ENCODE measurements around the gene ZNF662.

ZNF662 gene

GRCh38 chr3:42960282-42960681, 54.3 kb downstream of the ZNF662 start:
- no peaks in the 10 kb centered on the region for H3K9me3 ChIP-seq (replicated peaks in 1 of 11)
- no peak overlapping the region for H3K4me3 ChIP-seq
- no peaks in the 10 kb centered on the region for H3K36me3 ChIP-seq
- H4K20me1 ChIP-seq: no peaks in the 10 kb centered on the region
- no peak overlapping the region for H3K9ac ChIP-seq
- no peak overlapping the region for H3K4me2 ChIP-seq
- H3K4me1 ChIP-seq: 0 out of 20 replicates have a peak, but pooled peaks cover 0 to 6% (median 0%) of the 10 kb centered on the region in 10 experiments
- H3K27ac ChIP-seq: no peak overlapping the region
- H3K27me3 ChIP-seq: no peaks in the 10 kb centered on the region
- TF ChIP-seq Cebpa-rat (IDR thresholded peaks at IDR 0.05): no peak

- H3K4me3 ChIP-seq: no peak overlapping the region
- H3K4me1 ChIP-seq: 0 out of 20 replicates have a peak, but pooled peaks cover 0 to 6% (median 0%) of the 10 kb centered on the region in 10 experiments
- H3K27me3 ChIP-seq: no peaks in the 10 kb centered on the region
- TF ChIP-seq Cebpa-rat (IDR thresholded peaks at IDR 0.05): no peak
- no peak overlapping the region for H3K9ac ChIP-seq
- H3K4me2 ChIP-seq: no peak overlapping the region
- no peaks in the 10 kb centered on the region for H4K20me1 ChIP-seq
- no peaks in the 10 kb centered on the region for H3K36me3 ChIP-seq
- no peak overlapping the region for H3K27ac ChIP-seq
- no peaks in the 10 kb centered on the region for H3K9me3 ChIP-seq (replicated peaks in 1 of 11)
Measured at GRCh38 chr3:42960786-42961185, 54.8 kb downstream of the ZNF662 start.

DNA sequence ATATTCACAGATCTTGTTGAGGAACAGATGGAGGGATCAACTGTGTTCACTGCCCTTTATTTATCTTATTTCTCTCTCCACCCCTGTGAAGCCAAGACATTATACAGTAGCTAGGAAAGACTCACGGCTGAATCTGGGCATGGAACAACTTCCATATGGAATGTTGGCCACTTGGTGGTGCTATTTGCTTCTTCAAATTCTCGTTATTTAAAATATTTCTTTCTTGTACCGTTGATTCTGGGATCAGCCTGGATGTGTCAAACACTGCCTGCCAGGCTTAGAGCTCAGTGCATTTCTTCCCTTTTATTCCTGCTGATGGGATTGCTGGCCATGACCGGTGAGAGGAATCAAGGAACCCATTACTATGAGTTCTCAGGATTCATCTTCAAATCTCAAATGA, 55.7 kb downstream of the ZNF662 start:
- H3K9me3 ChIP-seq (replicated peaks in 1 of 11): no peaks in the 10 kb centered on the region
- 0 out of 20 replicates have a peak, but pooled peaks cover 0 to 6% (median 0%) of the 10 kb centered on the region in 10 experiments for H3K4me1 ChIP-seq
- no peaks in the 10 kb centered on the region for H3K27me3 ChIP-seq
- H3K27ac ChIP-seq: no peak overlapping the region
- H3K36me3 ChIP-seq: no peaks in the 10 kb centered on the region
- H3K4me3 ChIP-seq: no peak overlapping the region
- H3K9ac ChIP-seq: no peak overlapping the region
- TF ChIP-seq Cebpa-rat (IDR thresholded peaks at IDR 0.05): no peak
- H3K4me2 ChIP-seq: no peak overlapping the region
- H4K20me1 ChIP-seq: no peaks in the 10 kb centered on the region

GRCh38 chr3:42963269-42963668, 57.3 kb downstream of the ZNF662 start:
- H3K36me3 ChIP-seq: no peaks in the 10 kb centered on the region
- no peaks in the 10 kb centered on the region for H3K9me3 ChIP-seq (replicated peaks in 1 of 11)
- no peak overlapping the region for H3K4me2 ChIP-seq
- no peak overlapping the region for H3K9ac ChIP-seq
- H3K4me1 ChIP-seq: 0 out of 20 replicates have a peak, but pooled peaks cover 0 to 6% (median 0%) of the 10 kb centered on the region in 10 experiments
- no peak overlapping the region for H3K4me3 ChIP-seq
- no peaks in the 10 kb centered on the region for H4K20me1 ChIP-seq
- H3K27ac ChIP-seq: no peak overlapping the region
- TF ChIP-seq Cebpa-rat (IDR thresholded peaks at IDR 0.05): no peak
- H3K27me3 ChIP-seq: no peaks in the 10 kb centered on the region

- no peak overlapping the region for H3K4me3 ChIP-seq
- H3K27me3 ChIP-seq: no peaks in the 10 kb centered on the region
- no peak for TF ChIP-seq Cebpa-rat (IDR thresholded peaks at IDR 0.05)
- no peaks in the 10 kb centered on the region for H3K9me3 ChIP-seq (replicated peaks in 1 of 11)
- H3K4me1 ChIP-seq: 0 out of 20 replicates have a peak, but pooled peaks cover 0 to 6% (median 0%) of the 10 kb centered on the region in 10 experiments
- H3K36me3 ChIP-seq: no peaks in the 10 kb centered on the region
- H3K9ac ChIP-seq: no peak overlapping the region
- no peaks in the 10 kb centered on the region for H4K20me1 ChIP-seq
- H3K27ac ChIP-seq: no peak overlapping the region
- H3K4me2 ChIP-seq: no peak overlapping the region
Measured at GRCh38 chr3:42964266-42964665, 58.3 kb downstream of the ZNF662 start.
